Globus pallidus (tissue), 1 donor: ENCODE data around the gene GDPD4.

Experiments used
- DNase-seq: peaks from one replicate; pipeline ENCODE4 v3.0.0-alpha.2; 2015; ENCODE audit warnings: low spot score

GDPD4 gene

GRCh38 chr11:77294040-77294439 is 7.4 kb downstream of the GDPD4 start:
- DNase-seq, result no peak

GRCh38 chr11:77289737-77290136 is 11.7 kb downstream of the GDPD4 start:
- DNase-seq, result no peak

DNA sequence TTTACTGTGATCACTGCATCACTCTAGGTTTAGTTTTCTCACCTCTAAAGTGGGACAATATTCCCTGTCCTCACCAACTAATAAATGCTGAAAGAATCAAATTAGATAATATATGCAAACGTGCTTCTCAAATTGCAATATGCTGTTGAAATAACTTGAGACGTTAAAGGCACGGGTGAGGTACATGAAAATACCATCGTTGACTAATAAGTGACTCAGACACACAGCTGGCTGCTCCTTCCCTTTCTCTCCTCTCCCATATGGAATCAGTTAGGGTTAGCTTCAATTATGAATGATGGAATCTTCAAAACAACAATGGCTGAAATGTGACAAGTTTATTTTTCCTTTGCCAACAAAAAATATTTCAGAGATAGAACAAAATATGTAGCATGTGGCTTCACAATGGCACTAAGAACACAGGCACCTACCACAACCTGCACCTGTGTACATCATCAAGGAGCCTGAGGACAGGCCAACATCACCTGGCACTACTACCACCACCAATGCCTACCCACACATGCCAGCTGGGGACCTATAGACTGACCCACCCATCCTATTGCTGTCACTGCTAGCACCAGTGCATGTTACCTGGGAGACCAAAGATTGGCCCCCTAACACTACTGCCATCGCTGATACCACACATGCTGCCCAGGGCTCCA is 13.7 kb downstream of the GDPD4 start:
- no peak for DNase-seq

DNA sequence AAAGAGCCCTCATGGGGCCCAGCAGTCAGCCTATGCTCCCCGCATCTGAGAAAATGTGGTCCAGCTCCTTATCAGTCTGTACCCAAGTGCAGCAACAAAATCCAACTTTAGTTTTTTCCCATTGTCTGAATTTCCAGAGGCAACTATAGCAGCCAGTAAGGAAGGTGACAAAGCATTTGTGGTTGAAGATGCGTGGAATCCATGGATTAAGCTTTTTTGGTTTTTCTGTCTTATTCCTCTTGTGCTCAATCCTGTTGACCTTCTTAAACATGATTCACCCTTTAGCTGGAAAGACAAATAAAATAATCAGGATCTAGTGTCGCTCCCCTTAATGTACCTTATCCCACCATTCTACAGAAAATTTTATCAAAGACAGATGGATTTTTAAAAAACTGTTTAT is 14.3 kb downstream of the GDPD4 start:
- DNase-seq, result no peak

- no peak for DNase-seq
Measured at GRCh38 chr11:77284476-77285468, 16.7 kb downstream of the GDPD4 start.

DNA sequence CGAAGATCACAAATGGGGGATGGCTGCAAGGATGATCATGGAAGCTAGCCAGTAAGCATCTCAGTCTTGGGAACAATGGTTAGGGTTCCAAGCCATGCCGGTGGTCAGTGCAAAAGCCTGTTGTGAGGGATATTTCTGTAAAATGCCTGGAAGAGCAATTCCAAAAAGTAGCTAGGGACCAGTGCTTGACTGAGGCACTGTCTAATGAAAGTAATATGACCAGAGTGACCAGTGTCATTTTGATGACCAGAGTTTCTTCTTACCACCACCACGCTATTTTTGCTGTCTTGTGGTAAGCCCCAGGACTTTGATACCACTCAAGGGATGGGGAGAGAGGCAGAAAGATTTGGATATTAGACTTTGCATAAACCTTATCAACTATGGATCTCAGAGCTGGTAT is 18.4 kb downstream of the GDPD4 start:
- DNase-seq, result no peak

- DNase-seq, result no peak
Measured at GRCh38 chr11:77278595-77279506, 22.6 kb downstream of the GDPD4 start.

GRCh38 chr11:77276271-77276670 is 25.2 kb downstream of the GDPD4 start:
- no peak for DNase-seq

DNA sequence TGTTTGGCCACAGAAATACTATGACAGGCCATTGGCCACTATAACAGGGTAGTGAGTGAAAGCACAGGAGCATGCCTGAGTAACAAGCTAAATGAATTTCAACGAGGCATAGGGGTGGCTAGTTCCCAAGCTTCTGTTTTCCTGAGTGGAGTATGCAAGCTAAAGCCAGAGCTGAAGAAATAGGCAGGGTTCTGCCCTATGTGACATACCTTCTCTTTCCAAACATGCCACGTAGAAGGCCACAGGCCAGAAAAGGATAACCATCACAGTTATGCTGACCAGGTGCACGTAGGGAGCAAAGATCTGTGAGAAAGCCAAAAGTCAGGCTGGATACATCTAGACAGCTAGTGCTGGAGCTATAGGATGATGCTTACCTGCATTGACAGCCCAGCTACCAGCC is 30.6 kb downstream of the GDPD4 start:
- no peak for DNase-seq

DNA sequence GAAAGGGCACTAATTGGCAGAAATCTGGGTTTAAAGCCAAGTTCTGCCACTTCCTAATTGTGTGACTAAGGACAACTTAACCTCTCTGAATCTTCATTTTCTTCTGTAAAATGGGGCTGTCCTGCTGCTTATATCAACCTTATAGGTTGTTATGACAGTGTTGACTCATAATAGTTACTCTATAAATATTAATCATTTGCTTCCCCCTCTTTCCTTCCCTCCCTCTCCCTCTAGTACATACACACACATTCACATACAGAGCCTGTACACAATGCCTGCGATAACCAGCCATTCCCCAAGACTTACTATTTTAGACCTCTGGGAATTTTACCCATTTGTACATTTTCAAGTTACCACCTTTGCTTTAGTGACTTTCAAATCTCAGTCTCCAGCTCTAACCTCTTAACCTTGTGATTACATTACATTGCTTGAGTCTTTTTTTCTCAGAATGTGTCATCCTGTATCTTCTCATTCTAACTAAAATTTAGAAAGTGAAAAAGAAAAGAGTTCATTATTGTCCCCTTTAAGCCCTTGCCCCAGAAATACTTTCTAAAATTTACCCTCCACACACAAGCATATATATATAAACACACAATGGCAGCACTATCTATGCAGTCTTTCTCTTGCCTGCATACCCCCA is 31.9 kb downstream of the GDPD4 start:
- DNase-seq, result no peak

DNA sequence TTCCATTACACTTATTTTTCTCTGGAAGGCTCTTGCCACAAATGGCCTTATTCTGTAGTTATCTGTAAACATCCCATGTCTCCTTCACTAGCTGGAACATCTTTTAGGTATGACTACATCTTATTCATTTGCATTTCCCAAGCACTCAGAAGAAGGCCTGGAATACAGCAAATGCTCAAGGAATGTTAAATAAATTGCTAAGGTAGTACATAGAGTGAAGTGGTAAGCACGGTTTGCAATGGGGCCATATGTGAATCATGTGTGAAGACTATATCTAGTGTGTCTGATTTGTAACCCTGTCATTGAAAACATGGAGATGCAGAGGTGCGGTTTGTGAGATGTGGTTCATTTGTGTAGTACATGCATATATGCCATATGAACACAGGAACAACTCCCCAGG is 33.5 kb downstream of the GDPD4 start:
- DNase-seq, result no peak

DNA sequence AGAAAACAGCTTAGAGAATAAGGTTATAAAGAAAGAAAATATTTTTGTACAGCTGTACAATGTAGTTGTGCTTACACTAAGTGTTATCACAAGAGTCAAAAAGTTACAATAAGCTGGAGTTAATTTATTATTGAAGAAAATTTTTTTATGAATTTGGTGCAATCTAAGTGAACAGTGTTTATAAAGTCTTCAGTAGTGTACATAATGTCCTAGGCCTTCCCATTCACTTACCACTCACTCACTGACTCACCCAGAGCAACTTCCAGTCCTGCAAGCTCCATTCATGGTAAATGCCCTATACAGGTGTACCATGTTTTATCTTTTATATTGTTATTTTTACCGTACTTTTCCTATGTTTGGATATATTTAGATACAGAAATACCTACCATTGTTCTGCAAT is 34.7 kb downstream of the GDPD4 start:
- no peak for DNase-seq

GRCh38 chr11:77262803-77263202 is 38.7 kb downstream of the GDPD4 start:
- DNase-seq, result no peak

DNA sequence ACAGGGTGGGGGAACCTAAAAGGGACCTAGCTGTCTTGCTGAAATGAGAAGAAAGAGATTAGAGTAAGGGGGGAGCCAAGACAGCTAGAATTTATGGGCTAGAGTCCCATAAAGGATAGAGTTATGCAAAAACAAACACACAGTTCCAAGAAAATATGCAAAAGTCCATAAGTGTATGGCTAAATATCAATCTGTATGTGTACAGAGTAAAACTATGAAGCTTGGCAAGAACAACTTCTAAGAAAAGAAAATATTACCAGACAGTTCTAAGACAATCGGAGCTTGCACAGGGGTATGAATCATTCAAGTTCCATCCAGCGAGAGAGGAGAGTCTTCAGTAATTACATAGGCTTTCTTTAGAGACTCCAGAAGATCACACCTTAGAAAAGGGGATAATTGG is 41.8 kb downstream of the GDPD4 start:
- no peak for DNase-seq

GRCh38 chr11:77253690-77254089 is 47.8 kb downstream of the GDPD4 start:
- no peak for DNase-seq

DNA sequence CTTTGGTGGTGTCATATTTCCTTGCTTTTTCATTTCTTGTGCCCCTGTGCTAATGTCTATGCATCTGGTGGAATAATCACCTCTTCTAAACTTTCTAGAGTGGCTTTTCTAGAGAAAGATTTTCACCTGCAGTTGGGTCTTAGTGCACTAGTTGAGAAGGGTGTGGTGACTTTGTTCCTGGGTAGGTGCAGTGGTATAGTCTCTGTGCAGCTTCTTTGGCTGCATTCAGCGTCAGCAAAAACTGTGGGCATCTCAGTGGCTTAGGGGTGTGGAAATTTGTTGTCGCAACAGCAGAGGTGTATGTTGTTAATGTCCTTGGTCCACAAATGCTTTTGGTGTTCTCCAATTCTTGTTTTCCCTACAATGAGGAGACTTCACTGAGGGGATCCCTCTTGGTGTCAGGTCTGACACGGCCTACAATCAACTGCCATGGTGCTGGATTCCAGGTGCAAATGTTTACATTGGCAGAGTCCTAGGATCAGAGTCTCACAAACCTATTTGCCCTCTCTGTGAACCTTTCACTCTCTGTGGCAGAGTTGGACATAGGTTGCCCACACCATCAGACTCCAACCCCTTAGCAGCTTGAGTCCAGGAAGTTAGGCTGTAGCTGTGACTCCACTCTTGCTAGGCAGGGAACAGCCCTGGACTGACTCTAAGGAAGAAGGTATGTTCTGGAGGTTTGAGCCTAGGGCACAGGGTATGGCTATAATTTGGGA is 48.8 kb downstream of the GDPD4 start:
- DNase-seq, result no peak

DNA sequence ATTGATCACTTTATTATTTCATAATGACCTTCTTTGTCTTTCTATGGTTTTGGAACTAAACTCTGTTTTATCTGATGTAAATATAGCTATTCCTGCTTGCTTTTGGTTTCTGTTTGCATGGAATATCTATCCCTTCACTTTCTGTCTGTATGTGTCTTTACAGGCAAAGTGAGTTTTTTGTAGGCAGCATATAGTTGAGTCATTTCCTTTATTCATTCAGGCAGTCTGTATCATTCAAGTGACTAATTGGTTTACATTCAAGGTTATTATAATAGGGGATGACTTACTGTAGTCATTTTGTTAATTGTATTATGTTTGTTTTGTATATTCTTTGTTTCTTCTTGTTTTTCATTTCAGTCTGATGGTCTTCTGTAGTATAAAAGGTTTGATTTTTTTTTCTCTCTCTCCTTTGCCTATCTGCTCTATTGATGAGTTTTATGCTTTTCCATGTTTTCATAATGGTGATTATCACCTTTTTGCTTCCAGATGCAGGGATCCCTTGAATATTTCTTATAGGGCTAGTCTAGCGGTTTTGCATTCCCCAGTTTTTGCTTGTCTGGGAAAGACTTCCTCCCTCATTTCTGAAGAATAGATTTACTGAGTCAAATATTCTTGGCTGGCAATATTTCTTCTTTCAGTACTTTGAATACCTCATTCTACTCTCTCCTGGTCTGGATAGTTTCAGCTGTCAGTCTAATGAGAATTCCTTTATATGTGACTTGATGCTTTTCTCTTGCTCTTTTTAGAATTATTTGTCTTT is 50.4 kb downstream of the GDPD4 start:
- no peak for DNase-seq

DNA sequence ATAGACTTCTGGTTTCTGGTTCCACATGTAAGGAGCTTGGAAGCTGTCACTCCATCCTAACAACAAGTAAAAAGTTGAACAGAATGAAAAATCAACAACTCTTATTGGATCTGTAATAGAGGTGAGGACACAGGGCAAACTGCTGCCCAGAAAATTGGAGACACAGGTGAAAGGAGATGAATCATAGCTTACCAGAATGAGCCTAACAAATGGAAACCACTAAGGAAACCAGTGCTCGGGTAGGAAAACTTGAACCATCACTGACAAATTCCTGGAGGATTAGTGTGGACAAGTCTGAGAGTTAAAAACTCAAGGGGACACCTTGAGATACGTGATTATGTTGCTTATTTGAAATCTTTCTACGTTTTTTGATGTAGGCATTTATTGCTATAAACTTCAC is 52.1 kb downstream of the GDPD4 start:
- no peak for DNase-seq

DNA sequence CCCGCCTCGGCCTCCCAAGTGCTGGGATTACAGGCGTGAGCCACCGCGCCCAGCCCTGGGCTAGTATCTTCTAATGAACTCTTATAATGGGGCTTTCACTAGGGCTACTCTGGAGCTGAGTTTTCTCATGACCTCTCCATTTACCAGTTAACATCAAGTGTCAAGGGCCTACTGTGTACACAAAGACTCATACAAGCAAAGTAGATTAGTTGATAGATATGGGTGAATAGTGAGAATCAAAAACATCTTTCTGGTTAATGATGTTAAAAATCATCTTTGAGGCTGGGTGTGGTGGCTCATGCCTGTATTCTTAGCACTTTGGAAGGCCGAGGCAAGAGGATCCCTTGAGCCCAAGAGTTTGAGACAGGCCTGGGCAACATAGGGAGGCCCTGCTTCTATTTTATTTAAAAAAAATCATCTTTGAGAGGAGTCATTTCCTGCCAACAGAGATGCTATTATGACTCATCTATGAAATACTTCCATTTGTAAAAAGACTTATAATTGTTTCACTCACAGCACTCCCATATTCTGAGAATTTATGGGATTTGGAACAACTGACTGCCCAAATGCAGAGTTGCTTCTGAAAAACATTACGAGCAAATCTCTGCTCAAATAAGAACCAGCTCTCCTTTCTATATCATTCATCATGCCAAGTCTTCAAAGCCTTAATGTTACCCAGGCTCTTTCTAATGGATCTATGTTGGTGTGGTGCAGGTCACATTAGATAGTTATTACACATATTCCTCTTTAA is 57.0 kb downstream of the GDPD4 start:
- no peak for DNase-seq

- DNase-seq, result no peak
Measured at GRCh38 chr11:77236901-77237300, 64.6 kb downstream of the GDPD4 start.
